H1 (cell line): Measurements from ENCODE around the gene CRYBG3. TPM values are rescaled to one million over a fixed set of nuclear protein-coding genes. Genes with fewer than 3 reads are reported as not detected.

Experiments
- CTCF ChIA-PET: fragments of 300-600 bp; sonication (Branson Sonifier 250); formaldehyde crosslinking; loops from one replicate; lab custom pipeline; 2021; ENCODE audit not compliant: partially characterized antibody; lab: Charles Lee
- POLR2A ChIA-PET: fragments of 300-600 bp; sonication (Branson Sonifier 250); formaldehyde crosslinking; loops from one replicate; lab custom pipeline; 2021; ENCODE audit warnings: inconsistent platforms; ENCODE audit not compliant: partially characterized antibody; lab: Charles Lee
- DNase-seq, 2 experiments: peaks; one replicate each; pipeline versions ENCODE4 v3.0.0 to v3.0.0-alpha.2; 2010 to 2022; ENCODE audit warnings: low spot score in 2 of 2, low read depth in 1 of 2, mixed read lengths in 1 of 2
- FAIRE-seq: peaks from 2 replicates; lab custom pipeline; 2011; peaks lifted over from hg19 to GRCh38; lab: Jason Lieb, UNC
- H2AFZ ChIP-seq: 2 replicates; pipeline ENCODE4 v1.8.1; 2012; ENCODE audit warnings: low read length, inconsistent platforms
- H2AK5ac ChIP-seq: 2 replicates; pipeline ENCODE4 v1.6.1; 2013; ENCODE audit warnings: low read depth, low read length
- H2BK120ac ChIP-seq: replicated peaks from 2 replicates; pipeline ENCODE3; 2013; ENCODE audit warnings: low read depth, low read length, inconsistent platforms
- H2BK12ac ChIP-seq: 2 replicates; pipeline ENCODE4 v1.6.1; 2013; ENCODE audit warnings: low read depth, low read length
- H2BK15ac ChIP-seq: 2 replicates; pipeline ENCODE4 v1.6.1; 2013; ENCODE audit warnings: low read length
- H2BK20ac ChIP-seq: 2 replicates; pipeline ENCODE4 v1.6.1; 2013; ENCODE audit warnings: low read length
- H2BK5ac ChIP-seq: 2 replicates; pipeline ENCODE4 v1.6.1; 2013; ENCODE audit warnings: low read depth, low read length
- H3K14ac ChIP-seq: 2 replicates; pipeline ENCODE4 v1.6.1; 2013; ENCODE audit warnings: inconsistent platforms; ENCODE audit not compliant: insufficient read length
- H3K18ac ChIP-seq: 2 replicates; pipeline ENCODE4 v1.6.1; 2013; ENCODE audit warnings: low read length; ENCODE audit errors: extremely low read depth
- H3K23ac ChIP-seq: 2 replicates; pipeline ENCODE4 v1.6.1; 2013; ENCODE audit warnings: inconsistent platforms; ENCODE audit not compliant: insufficient read length
- H3K23me2 ChIP-seq: 2 replicates; pipeline ENCODE4 v1.6.1; 2013; ENCODE audit warnings: low read depth, low read length
- H3K27ac ChIP-seq: 2 replicates; pipeline ENCODE4 v1.6.1; 2011; ENCODE audit warnings: low read depth, low read length, inconsistent platforms
- H3K27me3 ChIP-seq, 4 experiments: replicated peaks in 1 of 4; 1 replicate in 1 of 4; 2 replicates in 3 of 4; pipeline versions ENCODE4 v1.6.1 to v1.8.1; 2011 to 2013; ENCODE audit warnings: low read length in 3 of 4, mild to moderate bottlenecking in 3 of 4, inconsistent platforms in 2 of 4, mixed read lengths in 2 of 4, moderate library complexity in 1 of 4; ENCODE audit not compliant: control insufficient read depth in 3 of 4, insufficient read depth in 3 of 4; ENCODE audit errors: extremely low read depth in 1 of 4
- H3K36me3 ChIP-seq, 4 experiments: 2 replicates each; pipeline versions ENCODE4 v1.6.1 to v1.8.1; 2011 to 2013; ENCODE audit warnings: mild to moderate bottlenecking in 4 of 4, low read length in 3 of 4, moderate library complexity in 2 of 4, control low read depth in 1 of 4, inconsistent platforms in 1 of 4; ENCODE audit not compliant: insufficient read depth in 4 of 4, control insufficient read depth in 2 of 4
- H3K4ac ChIP-seq: replicated peaks from 2 replicates; pipeline ENCODE3; 2013; ENCODE audit warnings: low read length, low read depth, mixed read lengths, inconsistent platforms; ENCODE audit not compliant: insufficient read length
- H3K4me1 ChIP-seq, 4 experiments: replicated peaks in 1 of 4; 1 replicate in 1 of 4; 2 replicates in 3 of 4; pipeline versions ENCODE4 v1.6.1 to v1.8.1; 2011 to 2013; ENCODE audit warnings: low read length in 3 of 4, inconsistent platforms in 2 of 4, mixed read lengths in 1 of 4; ENCODE audit not compliant: insufficient read depth in 4 of 4, control insufficient read depth in 3 of 4
- H3K4me2 ChIP-seq, 2 experiments: 2 replicates each; pipeline versions ENCODE4 v1.6.1 to v1.8.1; 2011 to 2013; ENCODE audit warnings: low read depth in 2 of 2, low read length in 2 of 2, control low read depth in 1 of 2, inconsistent platforms in 1 of 2, mild to moderate bottlenecking in 1 of 2; ENCODE audit not compliant: insufficient read depth in 1 of 2
- H3K4me3 ChIP-seq, 4 experiments: fragments of 200-600, 300-600 bp in 1 of 4; sonication (generic), shearing (Covaris generic), sonication (Bioruptor Twin) in 1 of 4; 2 replicates each; pipeline versions ENCODE4 v1.5.1 to v1.8.1; 2011 to 2016; ENCODE audit warnings: low read length in 4 of 4, low read depth in 3 of 4, control low read depth in 2 of 4, inconsistent platforms in 2 of 4, mild to moderate bottlenecking in 2 of 4, mixed read lengths in 1 of 4, moderate library complexity in 1 of 4; ENCODE audit not compliant: insufficient read depth in 2 of 4; ENCODE audit errors: extremely low read depth in 1 of 4
- H3K56ac ChIP-seq: replicated peaks from 2 replicates; pipeline ENCODE3; 2013; ENCODE audit warnings: low read depth, mild to moderate bottlenecking, mixed read lengths, low read length, inconsistent platforms; ENCODE audit not compliant: insufficient read length
- H3K79me1 ChIP-seq: 2 replicates; pipeline ENCODE4 v1.6.1; 2013; ENCODE audit warnings: low read depth, low read length, control low read depth
- H3K79me2 ChIP-seq, 2 experiments: 2 replicates each; pipeline versions ENCODE4 v1.6.1 to v1.8.1; 2012 to 2013; ENCODE audit warnings: low read length in 2 of 2, mild to moderate bottlenecking in 2 of 2, inconsistent platforms in 1 of 2; ENCODE audit not compliant: insufficient read depth in 2 of 2, control insufficient read depth in 1 of 2
- H3K9ac ChIP-seq, 4 experiments: replicated peaks in 1 of 4; 1 replicate in 1 of 4; 2 replicates in 3 of 4; pipeline versions ENCODE4 v1.6.1 to v1.8.1; 2011 to 2013; ENCODE audit warnings: low read depth in 3 of 4, low read length in 3 of 4, control low read depth in 2 of 4, mild to moderate bottlenecking in 2 of 4, moderate library complexity in 2 of 4, inconsistent platforms in 1 of 4; ENCODE audit errors: extremely low read depth in 1 of 4
- H3K9me3 ChIP-seq, 2 experiments: 2 replicates each; pipeline versions ENCODE4 v1.6.1 to v1.8.1; 2012 to 2013; ENCODE audit warnings: mild to moderate bottlenecking in 2 of 2, moderate library complexity in 2 of 2, control low read depth in 1 of 2, inconsistent platforms in 1 of 2, low read depth in 1 of 2, low read length in 1 of 2, mixed read lengths in 1 of 2; ENCODE audit not compliant: insufficient read depth in 2 of 2
- H4K20me1 ChIP-seq, 2 experiments: replicated peaks in 1 of 2; 2 replicates each; pipeline versions ENCODE3 to v1.8.1; 2011 to 2013; ENCODE audit warnings: inconsistent platforms in 2 of 2, low read length in 2 of 2, mild to moderate bottlenecking in 1 of 2; ENCODE audit not compliant: insufficient read depth in 2 of 2, control insufficient read depth in 1 of 2
- H4K5ac ChIP-seq: 2 replicates; pipeline ENCODE4 v1.6.1; 2013; ENCODE audit warnings: low read length, low read depth, mixed read lengths, inconsistent platforms; ENCODE audit not compliant: insufficient read length
- H4K8ac ChIP-seq: 2 replicates; pipeline ENCODE4 v1.8.0; 2013; ENCODE audit warnings: mild to moderate bottlenecking, moderate library complexity, low read length, inconsistent platforms; ENCODE audit not compliant: insufficient read depth; ENCODE audit errors: extremely low read depth
- H4K91ac ChIP-seq: replicated peaks from 2 replicates; pipeline ENCODE3; 2013; ENCODE audit warnings: low read length, mixed read lengths, inconsistent platforms; ENCODE audit not compliant: insufficient read length
- FOSL1 ChIP-seq: IDR thresholded peaks from 2 replicates; pipeline ENCODE4 v1.6.1; 2011; ENCODE audit warnings: mild to moderate bottlenecking, low read depth, low read length, moderate library complexity; ENCODE audit not compliant: insufficient read depth
- RXRA ChIP-seq: IDR thresholded peaks from 2 replicates; pipeline ENCODE4 v1.6.1; 2011; ENCODE audit warnings: low read depth, mild to moderate bottlenecking, low read length, moderate library complexity; ENCODE audit not compliant: insufficient read depth
- SUZ12 ChIP-seq: fragments of 200-600 bp; sonication (generic); IDR thresholded peaks from 2 replicates; pipeline ENCODE4 v1.6.1; 2012; ENCODE audit warnings: mild to moderate bottlenecking, inconsistent platforms, low read length, moderate library complexity, mixed read lengths
- whole genome bisulfite sequencing, 2 experiments: shearing (Covaris generic) in 1 of 2; methylation state at CpG; one replicate each; pipeline versions ENCODE4 v1.1.6 to v1.1.7; 2013 to 2015; ENCODE audit warnings: low lambda C conversion rate in 2 of 2, mixed read lengths in 2 of 2, inconsistent platforms in 1 of 2, low coverage in 1 of 2, missing lambda C conversion rate in 1 of 2; ENCODE audit not compliant: insufficient replicate concordance in 2 of 2, insufficient coverage in 1 of 2, insufficient read length in 1 of 2; ENCODE audit errors: extremely low coverage in 1 of 2, missing lambda C conversion rate in 1 of 2; 5-methylcytosine and 5-hydroxymethylcytosine counted together
- polyA plus RNA-seq, 7 experiments: library from polyadenylated mRNA; depleted of rRNA in 3 of 7; stranded (reverse) in 5 of 7; unstranded in 2 of 7; fragments of >200 nt in 5 of 7; fragments of 200-250 nt in 2 of 7; gene quantifications; 1 replicate in 5 of 7; 2 replicates in 1 of 7; 4 replicates in 1 of 7; pipeline versions ENCODE4 v1.2.1 to v1.2.3, GENCODE V29; 2011 to 2013; ENCODE audit warnings: missing spikeins in 2 of 7, mixed read lengths in 2 of 7
- total RNA-seq: library from RNA; stranded (reverse); fragmentation: NEBNext Ultra II Directional; extraction: Animal tissue kit (Norgen Biotek cat#: 25700); gene quantifications from 2 replicates; pipeline ENCODE4 v1.2.1, GENCODE V29; 2021

CRYBG3 gene
- total and polyA plus RNA-seq, 2 of the 8 experiments (the other 6 are each of a cell fraction or from before 2014, with no cell fraction given) = 2.1 to 8.0 TPM

DNA sequence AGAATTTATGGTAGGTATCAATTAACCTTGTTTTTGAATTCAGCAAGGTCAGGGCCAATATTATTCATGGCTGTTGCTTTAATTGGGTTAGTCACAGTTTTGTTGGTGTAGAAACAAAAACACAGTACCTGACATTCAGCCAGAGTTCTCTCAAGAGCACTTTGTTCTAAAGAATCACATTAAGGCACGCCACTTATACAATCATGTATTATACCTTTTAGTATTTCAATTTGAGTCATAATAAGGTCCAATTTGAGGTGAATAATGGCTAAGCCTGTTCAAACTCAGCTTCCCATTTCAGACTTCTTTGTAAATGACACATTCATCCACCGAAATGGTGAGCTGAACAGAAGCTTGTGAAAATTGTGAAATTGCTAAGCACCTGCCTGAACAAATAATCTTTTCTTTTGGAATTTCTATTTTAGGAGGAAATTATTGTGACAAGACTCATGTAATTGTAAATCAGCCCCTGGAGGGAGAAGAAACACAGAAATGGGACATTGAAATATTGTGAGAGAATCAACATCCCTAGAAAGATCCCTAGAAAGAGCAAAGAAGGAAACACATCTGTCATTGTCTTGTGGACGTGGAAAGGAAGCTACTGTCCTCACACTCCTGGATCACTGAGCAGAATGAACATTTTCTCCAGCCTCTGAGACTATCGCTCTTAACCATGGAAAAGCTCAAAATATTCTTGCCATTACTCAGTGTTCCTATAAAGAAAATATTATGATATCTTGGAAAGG is 121.2 kb downstream of the CRYBG3 start:
- no peaks in the 10 kb centered on the region for H3K4me1 ChIP-seq
- H3K27me3 ChIP-seq = no peaks in the 10 kb centered on the region
- no peaks in the 10 kb centered on the region for H3K79me2 ChIP-seq
- TF ChIP-seq FOSL1 (no peak), RXRA (no peak), SUZ12 (no peak)
- TF ChIP-seq, all 59 proteins: peak for 0
- Histone ChIP-seq H3K9me3 (no peaks in the 10 kb centered on the region), H3K18ac (no peak overlapping the region), H2BK12ac (no peak overlapping the region), H2BK20ac (no peak overlapping the region), H4K5ac (no peak overlapping the region), H3K4me2 (no peak overlapping the region), H2AK5ac (no peak overlapping the region), H3K4me3 (no peak overlapping the region), H4K8ac (no peak overlapping the region), H3K36me3 (peaks cover 0 to 30% (median 3%) of the 10 kb centered on the region in 4 experiments; a peak in 5 of 8 replicates), H2BK15ac (no peak overlapping the region), H4K91ac (no peak overlapping the region), H3K14ac (no peak overlapping the region), H3K27ac (no peak overlapping the region), H3K4ac (no peak overlapping the region), H3K9ac (no peak overlapping the region), H3K56ac (no peak overlapping the region), H2AFZ (no peak overlapping the region), H3K23ac (no peak overlapping the region), H3K79me1 (no peaks in the 10 kb centered on the region), H2BK5ac (no peak overlapping the region), H4K20me1 (no peaks in the 10 kb centered on the region), H3K23me2 (no peaks in the 10 kb centered on the region; the same call in 1 of the 2 replicates), H2BK120ac (no peak overlapping the region)
- ChIA-PET CTCF (interaction anchor here (1.2 to 4.2 kb wide), 3 partner anchors 10 to 148 kb away, joined by 3 to 27 read pairs (median 3); partner anchors contain the start of gene RIOX2), POLR2A (no interaction called here)
- DNase-seq = no peak
- 88% methylated on average over 4 of the region's 4 CpGs; no CpG with 5 or more reads in 1 of the 2 experiments for WGBS, 2 experiments
- no peak for FAIRE-seq
